Osteoblast (primary cell): ENCODE measurements around the gene GNS. TPM values are rescaled to one million over a fixed set of nuclear protein-coding genes. Genes with fewer than 3 reads are reported as not detected.

Source experiments
- DNase-seq: peaks from one replicate; pipeline ENCODE4 v3.0.0; 2011; ENCODE audit warnings: low spot score, mixed read lengths; ENCODE audit not compliant: insufficient read length; ENCODE audit errors: missing footprints
- H2AFZ ChIP-seq: 2 replicates; pipeline ENCODE4 v1.6.0; 2011; ENCODE audit warnings: mild to moderate bottlenecking, low read length
- H3K27ac ChIP-seq: 2 replicates; pipeline ENCODE4 v1.5.1; 2011; ENCODE audit warnings: mild to moderate bottlenecking, low read depth, low read length, moderate library complexity
- H3K27me3 ChIP-seq: 2 replicates; pipeline ENCODE4 v1.6.0; 2012; ENCODE audit warnings: mild to moderate bottlenecking, control low read depth, inconsistent platforms, low read length, moderate library complexity; ENCODE audit not compliant: insufficient read depth
- H3K36me3 ChIP-seq: 2 replicates; pipeline ENCODE4 v1.5.1; 2011; ENCODE audit warnings: mild to moderate bottlenecking, low read length, control low read depth, moderate library complexity; ENCODE audit not compliant: insufficient read depth
- H3K4me1 ChIP-seq: 2 replicates; pipeline ENCODE4 v1.5.1; 2011; ENCODE audit warnings: mild to moderate bottlenecking, low read length, control low read depth, moderate library complexity; ENCODE audit not compliant: insufficient read depth
- H3K4me2 ChIP-seq: 2 replicates; pipeline ENCODE4 v1.6.0; 2011; ENCODE audit warnings: mild to moderate bottlenecking, low read length; ENCODE audit not compliant: insufficient read depth
- H3K4me3 ChIP-seq: fragments of 200-600 bp; sonication (generic); 3 replicates; pipeline ENCODE4 v1.5.1; 2012; ENCODE audit warnings: mild to moderate bottlenecking, low read length, inconsistent platforms; ENCODE audit not compliant: insufficient read depth
- H3K79me2 ChIP-seq: 2 replicates; pipeline ENCODE4 v1.6.0; 2012; ENCODE audit warnings: mild to moderate bottlenecking, low read length, control low read depth, inconsistent platforms; ENCODE audit not compliant: insufficient read depth
- H3K9me3 ChIP-seq: 2 replicates; pipeline ENCODE4 v1.5.1; 2011; ENCODE audit warnings: low read depth, low read length, control low read depth
- H4K20me1 ChIP-seq: 2 replicates; pipeline ENCODE4 v1.6.0; 2012; ENCODE audit warnings: mild to moderate bottlenecking, low read length, control low read depth; ENCODE audit not compliant: insufficient read depth
- CTCF ChIP-seq: IDR thresholded peaks from 2 replicates; pipeline ENCODE4 v1.5.1; 2011; ENCODE audit warnings: mild to moderate bottlenecking, low read depth, low read length, moderate library complexity; ENCODE audit errors: extremely low read depth
- total RNA-seq: library from RNA; depleted of rRNA; stranded (reverse); fragments of >200 nt; gene quantifications from 2 replicates; pipeline ENCODE4 v1.2.3, GENCODE V29; 2012

The GNS gene
- total RNA-seq, 1 donor, result 277 TPM

GRCh38 chr12:64700532-64700931, 58.7 kb downstream of the GNS start:
- H4K20me1 ChIP-seq, result no peaks in the 10 kb centered on the region

GRCh38 chr12:64699504-64700115, 59.6 kb downstream of the GNS start:
- Histone ChIP-seq H3K9me3 (no peaks in the 10 kb centered on the region), H2AFZ (no peak overlapping the region), H4K20me1 (no peaks in the 10 kb centered on the region), H3K27ac (no peak overlapping the region), H3K4me3 (no peak overlapping the region), H3K4me1 (no peaks in the 10 kb centered on the region), H3K27me3 (no peaks in the 10 kb centered on the region), H3K79me2 (no peaks in the 10 kb centered on the region), H3K36me3 (peaks cover 6% of the 10 kb centered on the region), H3K4me2 (no peak overlapping the region)
- TF ChIP-seq CTCF, result no peak
- DNase-seq, result no peak

More at GRCh38 chr12:64700532-64700931, 58.7 kb downstream of the GNS start:
- no peak overlapping the region for H3K4me3 ChIP-seq
- H3K27me3 ChIP-seq, result no peaks in the 10 kb centered on the region
- H2AFZ ChIP-seq, result no peak overlapping the region
- no peaks in the 10 kb centered on the region for H3K79me2 ChIP-seq
- no peaks in the 10 kb centered on the region for H3K9me3 ChIP-seq
- TF ChIP-seq CTCF, result no peak
- no peak for DNase-seq
- H3K27ac ChIP-seq, result no peak overlapping the region
- no peak overlapping the region for H3K4me2 ChIP-seq
- no peaks in the 10 kb centered on the region for H3K36me3 ChIP-seq
- H3K4me1 ChIP-seq, result no peaks in the 10 kb centered on the region

DNA sequence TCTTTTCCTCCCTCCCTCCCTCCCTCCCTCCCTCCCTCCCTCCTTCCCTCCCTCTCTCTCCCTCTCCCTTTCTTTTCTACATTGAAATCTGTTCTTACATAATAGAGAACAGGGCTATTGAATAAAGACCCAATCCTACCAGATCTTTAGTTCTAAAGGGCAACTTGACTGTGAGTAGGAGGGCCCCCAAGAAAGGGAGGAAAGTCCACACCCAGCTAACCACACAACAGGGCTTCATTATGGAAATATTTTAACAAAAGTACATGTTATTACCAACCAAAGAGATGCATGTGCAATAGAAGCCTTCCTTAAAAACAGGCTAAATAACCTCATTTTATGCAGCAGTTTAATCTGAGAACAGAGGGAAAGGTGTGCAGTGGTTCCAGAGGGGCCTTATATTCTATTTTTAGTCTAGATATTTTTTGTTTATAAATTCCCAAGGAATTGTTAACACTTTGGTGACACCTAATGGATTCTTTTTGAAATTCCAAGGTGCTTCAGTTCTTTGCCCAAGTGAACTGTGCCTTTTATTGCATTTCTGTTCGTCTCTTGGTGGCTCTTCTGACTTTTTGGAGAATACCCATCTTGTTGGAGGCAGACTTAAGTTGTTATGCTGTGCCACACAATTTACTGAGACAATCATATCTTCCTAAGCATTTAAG, 63.0 kb downstream of the GNS start:
- no peaks in the 10 kb centered on the region for H3K4me1 ChIP-seq
- H4K20me1 ChIP-seq, result no peaks in the 10 kb centered on the region
- no peak overlapping the region for H3K4me3 ChIP-seq
- no peak overlapping the region for H3K27ac ChIP-seq
- no peak overlapping the region for H3K4me2 ChIP-seq
- TF ChIP-seq CTCF, result peak; percentile 40
- no peak for DNase-seq
- peaks cover 10% of the 10 kb centered on the region for H3K36me3 ChIP-seq
- H3K9me3 ChIP-seq, result no peaks in the 10 kb centered on the region
- H2AFZ ChIP-seq, result no peak overlapping the region
- H3K27me3 ChIP-seq, result no peaks in the 10 kb centered on the region
- H3K79me2 ChIP-seq, result no peaks in the 10 kb centered on the region

GRCh38 chr12:64695550-64695949, 63.7 kb downstream of the GNS start:
- Histone ChIP-seq H3K27ac (no peak overlapping the region), H4K20me1 (no peaks in the 10 kb centered on the region), H3K36me3 (peaks cover 10% of the 10 kb centered on the region), H3K9me3 (no peaks in the 10 kb centered on the region), H2AFZ (no peak overlapping the region), H3K27me3 (no peaks in the 10 kb centered on the region), H3K4me1 (no peaks in the 10 kb centered on the region), H3K79me2 (no peaks in the 10 kb centered on the region), H3K4me2 (no peak overlapping the region), H3K4me3 (no peak overlapping the region)
- DNase-seq, result peak; percentile 61
- no peak for TF ChIP-seq CTCF
